HEK293 (cell line): Measurements from ENCODE around the gene MYO1G.

Experiments
- CTCF ChIA-PET: fragments of 350-600 bp; formaldehyde crosslinking; extraction: SDS; loops from one replicate; lab custom pipeline; 2021; ENCODE audit warnings: antibody characterized with exemption; lab: Yijun Ruan, JAX
- POLR2A ChIA-PET: fragments of 300-600 bp; formaldehyde crosslinking; extraction: SDS; loops from one replicate; lab custom pipeline; 2020; ENCODE audit warnings: antibody characterized with exemption, inconsistent platforms; lab: Yijun Ruan, JAX
- H3K27ac ChIP-seq: fragments of 200-500 bp; sonication (Bioruptor generic); 2 replicates; pipeline ENCODE4 v1.5.1; 2014; ENCODE audit warnings: low read depth, low read length, control low read depth, inconsistent platforms; ENCODE audit errors: extremely low read depth
- H3K36me3 ChIP-seq, 2 experiments: fragments of 200-500 bp in 1 of 2; sonication (Bioruptor generic) in 1 of 2; 1 replicate in 1 of 2; 2 replicates in 1 of 2; pipeline ENCODE4 v1.5.1; 2014 to 2017; ENCODE audit warnings: inconsistent platforms in 2 of 2, low read length in 2 of 2; ENCODE audit not compliant: control insufficient read depth in 2 of 2, insufficient read depth in 1 of 2
- H3K4me1 ChIP-seq: fragments of 200-500 bp; sonication (Bioruptor generic); 2 replicates; pipeline ENCODE4 v1.5.1; 2014; ENCODE audit warnings: mild to moderate bottlenecking, low read length, inconsistent platforms; ENCODE audit not compliant: control insufficient read depth, insufficient read depth
- H3K4me3 ChIP-seq: 2 replicates; pipeline ENCODE4 v1.5.1; 2011; ENCODE audit warnings: low read depth, mild to moderate bottlenecking, control low read depth, low read length, moderate library complexity
- H3K9me3 ChIP-seq: fragments of 200-500 bp; sonication (Bioruptor generic); 2 replicates; pipeline ENCODE4 v1.5.1; 2014; ENCODE audit warnings: low read depth, low read length, inconsistent platforms; ENCODE audit not compliant: control insufficient read depth, insufficient read depth
- BCL11A ChIP-seq: fragments of 450-650 bp; formaldehyde crosslinking; IDR thresholded peaks from 2 replicates; pipeline ENCODE4 v1.5.1; 2016; ENCODE audit warnings: low read depth, missing biosample characterization, missing genetic modification characterization
- ELK4 ChIP-seq: IDR thresholded peaks from 2 replicates; pipeline ENCODE4 v1.6.1; 2011; ENCODE audit warnings: mild to moderate bottlenecking, low read depth, low read length, borderline replicate concordance
- RBAK ChIP-seq: fragments of 450-650 bp; formaldehyde crosslinking; IDR thresholded peaks from 2 replicates; pipeline ENCODE4 v1.5.1; 2016; ENCODE audit warnings: missing biosample characterization, missing genetic modification characterization
- REST ChIP-seq: fragments of 450-650 bp; formaldehyde crosslinking; IDR thresholded peaks from 2 replicates; pipeline ENCODE4 v1.5.1; 2016; ENCODE audit warnings: missing biosample characterization, missing genetic modification characterization
- ZNF311 ChIP-seq: fragments of 450-650 bp; formaldehyde crosslinking; IDR thresholded peaks from 2 replicates; pipeline ENCODE4 v1.5.1; 2017; ENCODE audit warnings: missing biosample characterization, missing genetic modification characterization, borderline replicate concordance
- ZNF350 ChIP-seq: fragments of 450-650 bp; formaldehyde crosslinking; IDR thresholded peaks from 2 replicates; pipeline ENCODE4 v1.5.0; 2017; ENCODE audit warnings: missing biosample characterization, mild to moderate bottlenecking, missing genetic modification characterization
- ZNF549 ChIP-seq: fragments of 450-650 bp; IDR thresholded peaks from 2 replicates; pipeline ENCODE4 v1.5.1; 2018; ENCODE audit warnings: missing biosample characterization, missing genetic modification characterization, mild to moderate bottlenecking, inconsistent platforms, moderate library complexity
- ZNF561 ChIP-seq: fragments of 450-650 bp; IDR thresholded peaks from 2 replicates; pipeline ENCODE4 v1.5.1; 2018; ENCODE audit warnings: missing biosample characterization, missing genetic modification characterization, borderline replicate concordance
- ZNF585B ChIP-seq: fragments of 450-650 bp; formaldehyde crosslinking; IDR thresholded peaks from 2 replicates; pipeline ENCODE4 v1.5.1; 2016; ENCODE audit warnings: missing biosample characterization, missing genetic modification characterization
- ZNF624 ChIP-seq: fragments of 450-650 bp; formaldehyde crosslinking; IDR thresholded peaks from 2 replicates; pipeline ENCODE4 v1.5.1; 2017; ENCODE audit warnings: missing biosample characterization, missing genetic modification characterization
- ZNF660 ChIP-seq: fragments of 450-650 bp; IDR thresholded peaks from 2 replicates; pipeline ENCODE4 v1.5.1; 2018; ENCODE audit warnings: missing biosample characterization, mild to moderate bottlenecking, missing genetic modification characterization
- ZNF792 ChIP-seq: fragments of 450-650 bp; formaldehyde crosslinking; IDR thresholded peaks from 2 replicates; pipeline ENCODE4 v1.5.1; 2016; ENCODE audit warnings: missing biosample characterization, missing genetic modification characterization
- ZXDB ChIP-seq: fragments of 450-650 bp; formaldehyde crosslinking; IDR thresholded peaks from 2 replicates; pipeline ENCODE4 v1.5.1; 2016; ENCODE audit warnings: missing biosample characterization, missing genetic modification characterization
- TF ChIP-seq, protein P1 (sequence below): fragments of 450-650 bp; formaldehyde crosslinking; IDR thresholded peaks from 2 replicates; pipeline ENCODE4 v1.5.1; 2016; ENCODE audit warnings: missing biosample characterization, missing genetic modification characterization
- TF ChIP-seq, protein P2 (sequence below): fragments of 450-650 bp; formaldehyde crosslinking; IDR thresholded peaks from 2 replicates; pipeline ENCODE4 v1.5.1; 2016; ENCODE audit warnings: missing biosample characterization, missing genetic modification characterization

The MYO1G gene

GRCh38 chr7:44917465-44917864 lies 61.4 kb downstream of the MYO1G start:
- Histone ChIP-seq H3K4me3 (no peak overlapping the region), H3K36me3 (no peaks in the 10 kb centered on the region), H3K4me1 (no peaks in the 10 kb centered on the region), H3K9me3 (no peaks in the 10 kb centered on the region), H3K27ac (no peak overlapping the region)
- CTCF ChIA-PET: interaction anchor here (1.1 kb wide), 1 partner anchor 329 kb away, joined by 4 read pairs; no protein-coding TSS in a partner anchor
- POLR2A ChIA-PET: interaction anchor here (0.9 kb wide), 1 partner anchor 114 kb away, joined by 3 read pairs; no protein-coding TSS in a partner anchor
- TF ChIP-seq ZNF561 (tag by site-specific recombination) (no peak), REST (no peak), ELK4 (no peak), BCL11A (no peak)
- TF ChIP-seq, protein P1, sequence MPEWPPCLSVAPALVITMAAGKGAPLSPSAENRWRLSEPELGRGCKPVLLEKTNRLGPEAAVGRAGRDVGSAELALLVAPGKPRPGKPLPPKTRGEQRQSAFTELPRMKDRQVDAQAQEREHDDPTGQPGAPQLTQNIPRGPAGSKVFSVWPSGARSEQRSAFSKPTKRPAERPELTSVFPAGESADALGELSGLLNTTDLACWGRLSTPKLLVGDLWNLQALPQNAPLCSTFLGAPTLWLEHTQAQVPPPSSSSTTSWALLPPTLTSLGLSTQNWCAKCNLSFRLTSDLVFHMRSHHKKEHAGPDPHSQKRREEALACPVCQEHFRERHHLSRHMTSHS: no peak
- TF ChIP-seq, protein P2, sequence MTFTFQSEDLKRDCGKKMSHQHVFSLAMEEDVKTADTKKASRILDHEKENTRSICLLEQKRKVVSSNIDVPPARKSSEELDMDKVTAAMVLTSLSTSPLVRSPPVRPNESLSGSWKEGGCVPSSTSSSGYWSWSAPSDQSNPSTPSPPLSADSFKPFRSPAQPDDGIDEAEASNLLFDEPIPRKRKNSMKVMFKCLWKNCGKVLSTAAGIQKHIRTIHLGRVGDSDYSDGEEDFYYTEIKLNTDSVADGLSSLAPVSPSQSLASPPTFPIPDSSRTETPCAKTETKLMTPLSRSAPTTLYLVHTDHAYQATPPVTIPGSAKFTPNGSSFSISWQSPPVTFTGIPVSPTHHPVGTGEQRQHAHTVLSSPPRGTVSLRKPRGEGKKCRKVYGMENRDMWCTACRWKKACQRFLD: no peak

DNA sequence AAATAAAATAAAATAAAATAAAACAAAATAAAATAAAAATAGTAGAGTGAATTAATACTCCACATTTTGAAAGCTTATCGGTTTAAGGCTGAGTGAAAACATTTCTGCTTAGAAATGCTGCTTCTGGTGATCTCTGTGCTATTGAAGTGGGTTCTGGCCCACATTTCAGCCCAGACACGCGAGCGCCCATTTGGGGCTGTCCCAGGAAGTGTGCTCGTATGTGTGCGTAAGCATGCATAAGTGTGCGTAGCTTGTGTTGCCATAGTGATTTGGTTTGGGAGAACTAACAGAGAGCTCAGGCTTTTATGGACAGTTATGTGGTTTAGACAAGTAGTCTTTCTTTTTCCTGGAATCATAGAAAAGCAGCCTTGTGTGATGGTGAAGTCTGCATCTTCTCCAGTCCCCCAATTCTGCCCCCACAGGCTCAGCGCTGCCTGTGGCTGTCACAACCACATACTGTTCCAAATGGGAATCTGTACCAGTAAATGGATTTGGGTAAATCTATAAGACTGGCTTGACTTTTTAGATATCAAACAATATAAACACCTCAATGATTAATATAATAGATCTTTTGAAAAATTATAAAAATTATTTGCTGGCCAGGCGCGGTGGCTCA lies 63.7 kb downstream of the MYO1G start:
- ChIA-PET POLR2A (no interaction called here), CTCF (no interaction called here)

DNA sequence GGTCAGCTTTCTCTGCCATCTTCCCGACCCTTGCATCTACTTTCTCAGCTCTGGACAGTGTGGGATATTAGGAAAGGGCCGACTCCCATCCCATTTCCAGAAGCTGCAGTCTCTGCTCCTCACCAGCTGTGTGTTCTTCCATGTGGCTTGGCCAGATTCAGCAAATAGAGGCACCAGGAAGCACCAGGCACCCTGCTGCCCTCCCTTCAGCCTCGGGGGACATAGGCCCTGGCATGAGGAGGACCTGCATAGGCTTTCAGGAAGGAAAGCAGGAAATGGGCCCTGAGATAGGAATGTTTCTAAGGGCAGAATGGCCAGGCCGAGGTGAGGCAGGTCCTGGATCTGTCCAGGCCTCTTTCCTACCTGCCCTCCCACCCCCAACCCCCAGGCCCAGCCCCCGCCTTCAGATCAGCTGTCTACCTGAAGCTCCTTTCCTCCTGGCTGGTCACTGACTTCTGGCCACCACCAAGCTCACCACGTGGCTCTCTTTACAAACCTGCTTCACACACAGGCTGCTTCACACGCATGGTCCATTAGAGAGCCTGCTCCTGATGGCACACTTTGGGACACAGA lies 66.0 kb downstream of the MYO1G start:
- Histone ChIP-seq H3K9me3 (no peaks in the 10 kb centered on the region), H3K4me3 (no peak overlapping the region), H3K27ac (no peak overlapping the region)
- POLR2A ChIA-PET: interaction anchor here (1.5 kb wide), 1 partner anchor 27 kb away, joined by 3 read pairs; the partner anchor contains the start of gene PURB
- TF ChIP-seq ZNF660 (no peak), ZNF311 (tag by site-specific recombination) (no peak), ZNF624 (tag by site-specific recombination) (no peak)
- TF ChIP-seq, all 188 proteins: peak for 0
- H3K4me1 ChIP-seq: no peaks in the 10 kb centered on the region
- CTCF ChIA-PET: interaction anchor here (0.6 to 1.4 kb wide), 4 partner anchors 10 to 941 kb away, joined by 3 to 4 read pairs (median 3); no protein-coding TSS in a partner anchor
- H3K36me3 ChIP-seq: no peaks in the 10 kb centered on the region

More for the DNA sequence above, 63.7 kb downstream of the MYO1G start:
- Histone ChIP-seq H3K9me3 (no peaks in the 10 kb centered on the region), H3K4me1 (no peaks in the 10 kb centered on the region), H3K4me3 (no peak overlapping the region), H3K36me3 (no peaks in the 10 kb centered on the region), H3K27ac (no peak overlapping the region)
- TF ChIP-seq ZXDB (tag by site-specific recombination) (no peak), ZNF549 (tag by site-specific recombination) (no peak), RBAK (tag by site-specific recombination) (no peak), ZNF792 (no peak), ZNF585B (tag by site-specific recombination) (no peak), ZNF350 (tag by site-specific recombination) (no peak)
